ENCODE measurements around the gene TCEANC2. TPM values are rescaled to one million over a fixed set of nuclear protein-coding genes. Genes with fewer than 3 reads are reported as not detected.
"Not testable (repeated sequence)": the region's sequence is repeated elsewhere in the genome, so short reads cannot be mapped to it uniquely, and the experiment has no call there.

The TCEANC2 gene
- total and polyA plus RNA-seq, 12 donors = 1.3 to 12.5 (median 5.6) TPM

- H3K9me3 ChIP-seq (replicated peaks in 1 of 3) = no peaks in the 10 kb centered on the region
- no peaks in the 10 kb centered on the region for H3K36me3 ChIP-seq (replicated peaks in 1 of 2)
- no peak overlapping the region for H3K27ac ChIP-seq
- intact Hi-C loops (cut with DNase I) = no loop called here
- no peaks in the 10 kb centered on the region for H3K27me3 ChIP-seq
- WGBS, 4 donors = 66 to 80% (median 75%) methylated on average over 3 to 5 of the region's 5 CpGs
- no peak overlapping the region for H3K4me3 ChIP-seq
- no peak for TF ChIP-seq CTCF (IDR thresholded peaks at IDR 0.05)
- TF ChIP-seq POLR2A (IDR thresholded peaks at IDR 0.05) = no peak
- peaks cover 0 to 3% of the 10 kb centered on the region in 2 donors for H3K4me1 ChIP-seq (replicated peaks in 1 of 2)
- no peak for DNase-seq
Observed at GRCh38 chr1:54018635-54019034, 34.8 kb upstream of the TCEANC2 start.

- H3K4me1 ChIP-seq (replicated peaks in 1 of 2); H3K4me3 ChIP-seq; H3K27me3 ChIP-seq; H3K9me3 ChIP-seq (replicated peaks in 1 of 3); H3K27ac ChIP-seq; DNase-seq; H3K36me3 ChIP-seq (replicated peaks in 1 of 2); intact Hi-C loops (cut with DNase I): not testable (repeated sequence)
- WGBS, 4 donors = 83 to 90% (median 87%) methylated on average over 10 of the region's 10 CpGs
Observed at GRCh38 chr1:54019562-54020176, 33.7 kb upstream of the TCEANC2 start.

- no peaks in the 10 kb centered on the region for H3K9me3 ChIP-seq (replicated peaks in 1 of 3)
Observed at GRCh38 chr1:54024358-54024757, 29.1 kb upstream of the TCEANC2 start.

GRCh38 chr1:54024811-54025210 is 28.6 kb upstream of the TCEANC2 start:
- H3K27me3 ChIP-seq; H3K4me3 ChIP-seq; H3K9me3 ChIP-seq (replicated peaks in 1 of 3); intact Hi-C loops (cut with DNase I); H3K27ac ChIP-seq; H3K36me3 ChIP-seq (replicated peaks in 1 of 2); DNase-seq; H3K4me1 ChIP-seq (replicated peaks in 1 of 2): not testable (repeated sequence)
- 81 to 90% (median 86%) methylated on average over 1 of the region's 1 CpG for WGBS, 4 donors

More at GRCh38 chr1:54024358-54024757, 29.1 kb upstream of the TCEANC2 start:
- Histone ChIP-seq H3K27ac (no peak overlapping the region), H3K4me1 (replicated peaks in 1 of 2) (peaks cover 0 to 4% of the 10 kb centered on the region in 2 donors), H3K36me3 (replicated peaks in 1 of 2) (no peaks in the 10 kb centered on the region), H3K27me3 (no peaks in the 10 kb centered on the region), H3K4me3 (no peak overlapping the region)
- intact Hi-C loops (cut with DNase I) = no loop called here
- 76 to 89% (median 80%) methylated on average over 2 of the region's 2 CpGs for whole genome bisulfite sequencing, 4 donors
- no peak for DNase-seq
- no peak for TF ChIP-seq CTCF (IDR thresholded peaks at IDR 0.05)
- no peak for TF ChIP-seq POLR2A (IDR thresholded peaks at IDR 0.05)

GRCh38 chr1:54027848-54028247 is 25.6 kb upstream of the TCEANC2 start:
- TF ChIP-seq CTCF (IDR thresholded peaks at IDR 0.05) (no peak), POLR2A (IDR thresholded peaks at IDR 0.05) (no peak)
- DNase-seq = no peak
- WGBS, 4 donors = 88 to 94% (median 92%) methylated on average over 5 of the region's 5 CpGs
- Histone ChIP-seq H3K27ac (no peak overlapping the region), H3K9me3 (replicated peaks in 1 of 3) (no peaks in the 10 kb centered on the region), H3K36me3 (replicated peaks in 1 of 2) (peaks cover 0 to 28% of the 10 kb centered on the region in 2 donors), H3K27me3 (no peaks in the 10 kb centered on the region), H3K4me3 (no peak overlapping the region), H3K4me1 (replicated peaks in 1 of 2) (peaks cover 0 to 4% of the 10 kb centered on the region in 2 donors)
- intact Hi-C loops (cut with DNase I) = no loop called here
